GM18868 (cell line): ENCODE results near the gene BST1.
A peak's percentile ranks its signal among the peaks of the same experiment; 100 is the strongest.

Experiments
- ATAC-seq: cut with Tn5 transposase; IDR thresholded peaks from one replicate; pipeline ENCODE4 v1.9.1; 2021; ENCODE audit warnings: mild to moderate bottlenecking, moderate library complexity; ENCODE audit not compliant: unreplicated experiment

BST1 gene

GRCh38 chr4:15702941-15703403 is at the start of gene BST1:
Gene BST1, plus strand, starts transcription at chr4:15703065. Its CDS starts 80 bp downstream, at chr4:15703145.
- peak; percentile 79 for ATAC-seq

GRCh38 chr4:15653420-15653819 is 49.4 kb upstream of the BST1 start:
- ATAC-seq, result no peak

- ATAC-seq, result peak; percentile 35
These were observed 48.8 kb upstream of the BST1 start for GRCh38 chr4:15653864-15654592.

GRCh38 chr4:15654593-15655222 is 48.2 kb upstream of the BST1 start:
- peak; percentile 49 for ATAC-seq

GRCh38 chr4:15655223-15656037 is 47.4 kb upstream of the BST1 start, which contains the start of gene FBXL5:
Gene FBXL5, minus strand, starts transcription at chr4:15655357. Its CDS starts 70 bp downstream, at chr4:15655287.
- peak; percentile 67 for ATAC-seq

- ATAC-seq, result no peak
These were observed 46.8 kb upstream of the BST1 start for GRCh38 chr4:15656038-15656470.

GRCh38 chr4:15657366-15657765 is 45.5 kb upstream of the BST1 start:
- ATAC-seq, result no peak

- no peak for ATAC-seq
These were observed 44.6 kb upstream of the BST1 start for GRCh38 chr4:15658136-15658770.

GRCh38 chr4:15658781-15659180 is 44.1 kb upstream of the BST1 start:
- ATAC-seq, result no peak

GRCh38 chr4:15659768-15660570 is 42.9 kb upstream of the BST1 start:
- no peak for ATAC-seq

- no peak for ATAC-seq
These were observed 37.0 kb upstream of the BST1 start for GRCh38 chr4:15665753-15666365.

GRCh38 chr4:15667006-15667405 is 35.9 kb upstream of the BST1 start:
- ATAC-seq, result no peak

GRCh38 chr4:15668566-15669435 is 34.1 kb upstream of the BST1 start:
- peak; percentile 46 for ATAC-seq

GRCh38 chr4:15670576-15670975 is 32.3 kb upstream of the BST1 start:
- no peak for ATAC-seq

- no peak for ATAC-seq
These were observed 30.8 kb upstream of the BST1 start for GRCh38 chr4:15672101-15672500.

- no peak for ATAC-seq
These were observed 29.5 kb upstream of the BST1 start for GRCh38 chr4:15673337-15673736.

- no peak for ATAC-seq
These were observed 28.8 kb upstream of the BST1 start for GRCh38 chr4:15674046-15674445.

GRCh38 chr4:15674926-15675325 is 27.9 kb upstream of the BST1 start:
- no peak for ATAC-seq

GRCh38 chr4:15675356-15675755 is 27.5 kb upstream of the BST1 start:
- no peak for ATAC-seq
